Chondrocyte (in vitro differentiated cells): Measurements from ENCODE around the gene ATF1. TPM values are rescaled to one million over a fixed set of nuclear protein-coding genes. Genes with fewer than 3 reads are reported as not detected.

Source experiments
- DNase-seq: peaks from one replicate; pipeline ENCODE4 v3.0.0; 2021; ENCODE audit warnings: mixed read lengths, low spot score
- H3K27ac Mint-ChIP-seq: one replicate; pipeline ENCODE4 v1.8.0; 2021; ENCODE audit warnings: mild to moderate bottlenecking, moderate library complexity, mixed read lengths; ENCODE audit not compliant: unreplicated experiment
- H3K27me3 Mint-ChIP-seq: 2 replicates; pipeline ENCODE4 v1.8.0; 2021; ENCODE audit warnings: low read depth, mixed read lengths
- H3K36me3 Mint-ChIP-seq: 2 replicates; pipeline ENCODE4 v1.8.0; 2021; ENCODE audit warnings: low read depth, mixed read lengths
- H3K4me1 Mint-ChIP-seq: 2 replicates; pipeline ENCODE4 v1.8.0; 2021; ENCODE audit warnings: low read depth, mild to moderate bottlenecking, mixed read lengths
- H3K4me3 Mint-ChIP-seq: one replicate; pipeline ENCODE4 v1.8.0; 2021; ENCODE audit warnings: mild to moderate bottlenecking, moderate library complexity, mixed read lengths; ENCODE audit not compliant: unreplicated experiment
- H3K9me3 Mint-ChIP-seq: 2 replicates; pipeline ENCODE4 v1.8.0; 2021; ENCODE audit warnings: low read depth, mixed read lengths
- total RNA-seq: library from RNA; stranded (reverse); gene quantifications from 3 replicates; pipeline ENCODE4 v1.2.1, GENCODE V29; 2021
- TF ChIP-seq, protein P1 (sequence below): fragments of 200-600 bp; sonication (generic); IDR thresholded peaks from 2 replicates; pipeline ENCODE4 v1.5.0; 2021; ENCODE audit warnings: antibody characterized with exemption, mild to moderate bottlenecking, moderate library complexity

ATF1 gene
- total RNA-seq, 1 donor from 2014 or later: 22.6 TPM

DNA sequence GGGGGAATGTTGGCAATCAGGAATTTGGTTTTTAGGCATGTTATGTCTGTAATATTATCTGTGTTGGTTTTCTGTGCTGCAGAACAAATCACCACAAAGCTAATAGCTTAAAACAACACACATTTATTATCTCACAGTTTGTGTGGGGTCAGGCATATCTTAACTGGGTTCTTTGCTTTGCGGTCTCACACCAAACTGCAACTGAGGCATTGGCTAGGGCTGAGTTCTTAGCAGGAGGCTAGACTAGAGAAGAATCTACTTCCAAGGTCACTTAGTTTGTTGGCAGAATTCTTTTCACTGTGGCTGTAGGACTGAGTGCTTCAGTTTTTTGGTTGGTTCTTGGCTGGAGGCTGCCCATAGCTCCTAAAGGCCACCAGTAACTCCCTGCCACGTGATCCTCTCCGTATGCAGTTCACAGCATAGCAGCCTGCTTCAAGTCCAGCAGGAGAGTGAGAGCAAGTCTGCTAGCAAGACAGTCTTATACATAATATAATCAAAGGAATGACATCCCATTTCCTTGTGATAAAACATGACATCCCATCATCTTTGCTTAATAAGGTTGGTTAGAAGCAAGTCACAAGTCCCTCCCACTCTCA lies 21.6 kb downstream of the ATF1 start:
- Mint-ChIP-seq H3K36me3 (peaks cover 12% of the 10 kb centered on the region), H3K27me3 (no peaks in the 10 kb centered on the region), H3K27ac (peak overlapping the region; percentile 93), H3K4me1 (peaks cover 35% of the 10 kb centered on the region), H3K4me3 (no peak overlapping the region), H3K9me3 (peaks cover 12% of the 10 kb centered on the region)
- DNase-seq: no peak
- TF ChIP-seq, protein P1, sequence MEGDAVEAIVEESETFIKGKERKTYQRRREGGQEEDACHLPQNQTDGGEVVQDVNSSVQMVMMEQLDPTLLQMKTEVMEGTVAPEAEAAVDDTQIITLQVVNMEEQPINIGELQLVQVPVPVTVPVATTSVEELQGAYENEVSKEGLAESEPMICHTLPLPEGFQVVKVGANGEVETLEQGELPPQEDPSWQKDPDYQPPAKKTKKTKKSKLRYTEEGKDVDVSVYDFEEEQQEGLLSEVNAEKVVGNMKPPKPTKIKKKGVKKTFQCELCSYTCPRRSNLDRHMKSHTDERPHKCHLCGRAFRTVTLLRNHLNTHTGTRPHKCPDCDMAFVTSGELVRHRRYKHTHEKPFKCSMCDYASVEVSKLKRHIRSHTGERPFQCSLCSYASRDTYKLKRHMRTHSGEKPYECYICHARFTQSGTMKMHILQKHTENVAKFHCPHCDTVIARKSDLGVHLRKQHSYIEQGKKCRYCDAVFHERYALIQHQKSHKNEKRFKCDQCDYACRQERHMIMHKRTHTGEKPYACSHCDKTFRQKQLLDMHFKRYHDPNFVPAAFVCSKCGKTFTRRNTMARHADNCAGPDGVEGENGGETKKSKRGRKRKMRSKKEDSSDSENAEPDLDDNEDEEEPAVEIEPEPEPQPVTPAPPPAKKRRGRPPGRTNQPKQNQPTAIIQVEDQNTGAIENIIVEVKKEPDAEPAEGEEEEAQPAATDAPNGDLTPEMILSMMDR: no peak

DNA sequence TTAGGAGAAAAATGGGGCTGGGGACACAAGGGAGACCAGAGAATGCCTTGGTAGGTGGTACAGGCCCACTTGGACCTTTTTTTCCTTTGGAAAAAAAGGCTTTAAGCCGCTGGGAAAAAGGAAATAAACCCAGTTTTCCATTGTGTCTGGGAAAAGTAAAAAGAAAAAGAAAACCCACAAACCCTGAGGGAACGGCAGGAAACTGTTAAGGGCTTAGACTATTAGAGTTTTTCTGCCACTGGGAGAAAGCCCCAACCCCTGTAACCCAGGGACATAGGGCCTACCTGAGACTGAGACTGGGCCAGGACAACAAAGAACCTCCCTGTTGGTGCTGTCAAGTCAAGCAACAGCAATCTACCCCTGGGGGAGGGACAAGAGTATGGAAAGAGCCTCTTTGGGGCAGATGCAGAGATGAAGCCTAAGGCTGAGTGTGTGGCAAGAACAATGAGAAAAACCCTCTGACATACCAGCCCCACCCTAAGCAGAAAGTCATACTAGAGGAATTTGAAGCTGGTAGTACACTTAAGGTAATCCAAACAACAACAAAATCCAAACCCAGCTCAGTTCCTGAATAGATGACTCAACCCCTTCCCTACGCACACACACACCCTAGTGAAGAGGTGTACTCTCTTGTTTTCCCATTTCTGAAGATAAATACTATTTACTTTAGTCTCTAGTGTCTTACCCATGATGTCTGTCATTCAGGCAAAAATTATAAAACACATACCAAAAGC lies 22.8 kb downstream of the ATF1 start:
- H3K9me3 Mint-ChIP-seq: peaks cover 12% of the 10 kb centered on the region
- peaks cover 35% of the 10 kb centered on the region for H3K4me1 Mint-ChIP-seq
- peaks cover 14% of the 10 kb centered on the region for H3K36me3 Mint-ChIP-seq
- DNase-seq: no peak
- TF ChIP-seq, protein P1: no peak
- no peak overlapping the region for H3K4me3 Mint-ChIP-seq
- H3K27me3 Mint-ChIP-seq: no peaks in the 10 kb centered on the region
- H3K27ac Mint-ChIP-seq: peak overlapping the region; percentile 93

DNA sequence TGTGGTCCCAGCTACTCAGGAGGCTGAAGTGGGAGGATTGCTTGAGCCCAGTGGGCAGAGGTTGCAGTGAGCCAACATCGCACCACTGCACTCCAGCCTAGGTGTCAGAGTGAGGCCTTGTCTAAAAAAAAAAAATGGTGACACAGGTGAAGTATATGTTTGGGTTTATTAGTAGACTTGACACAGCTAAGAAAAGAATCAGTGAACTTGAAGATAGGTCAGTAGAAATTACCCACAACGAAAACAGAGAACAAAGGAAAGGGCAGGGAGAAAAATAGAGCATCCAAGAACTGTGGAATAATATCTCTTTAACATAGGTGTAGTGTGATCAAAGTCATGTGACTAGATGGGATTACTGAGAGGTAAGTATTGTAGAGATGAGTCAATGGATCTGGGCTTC lies 23.7 kb downstream of the ATF1 start:
- Mint-ChIP-seq H3K9me3 (peaks cover 12% of the 10 kb centered on the region), H3K27me3 (no peaks in the 10 kb centered on the region), H3K27ac (no peak overlapping the region), H3K36me3 (peaks cover 11% of the 10 kb centered on the region), H3K4me1 (peaks cover 35% of the 10 kb centered on the region), H3K4me3 (no peak overlapping the region)
- TF ChIP-seq, protein P1: no peak
- no peak for DNase-seq

DNA sequence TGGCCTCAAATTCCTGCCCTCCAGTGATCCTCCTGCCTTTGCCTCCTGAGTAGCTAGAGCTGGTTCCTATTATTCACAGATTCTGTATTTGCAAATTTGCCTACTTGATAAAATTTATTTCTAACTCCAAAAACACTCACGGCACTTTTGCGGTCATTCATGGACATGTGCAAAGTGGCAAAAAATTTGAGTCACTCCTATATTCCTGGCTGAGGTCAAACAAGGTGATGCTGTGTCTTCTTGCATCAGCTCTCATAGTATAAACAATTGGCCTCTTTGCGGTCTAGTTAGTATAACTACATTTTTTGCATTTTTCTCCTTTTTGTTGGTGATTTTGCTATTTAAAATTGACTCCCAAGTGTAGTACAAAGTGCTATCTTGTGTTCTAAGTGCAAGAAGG lies 24.7 kb downstream of the ATF1 start:
- peaks cover 35% of the 10 kb centered on the region for H3K4me1 Mint-ChIP-seq
- no peak overlapping the region for H3K4me3 Mint-ChIP-seq
- H3K27ac Mint-ChIP-seq: no peak overlapping the region
- no peaks in the 10 kb centered on the region for H3K27me3 Mint-ChIP-seq
- TF ChIP-seq, protein P1: no peak
- no peak for DNase-seq
- peaks cover 11% of the 10 kb centered on the region for H3K36me3 Mint-ChIP-seq
- peaks cover 12% of the 10 kb centered on the region for H3K9me3 Mint-ChIP-seq

DNA sequence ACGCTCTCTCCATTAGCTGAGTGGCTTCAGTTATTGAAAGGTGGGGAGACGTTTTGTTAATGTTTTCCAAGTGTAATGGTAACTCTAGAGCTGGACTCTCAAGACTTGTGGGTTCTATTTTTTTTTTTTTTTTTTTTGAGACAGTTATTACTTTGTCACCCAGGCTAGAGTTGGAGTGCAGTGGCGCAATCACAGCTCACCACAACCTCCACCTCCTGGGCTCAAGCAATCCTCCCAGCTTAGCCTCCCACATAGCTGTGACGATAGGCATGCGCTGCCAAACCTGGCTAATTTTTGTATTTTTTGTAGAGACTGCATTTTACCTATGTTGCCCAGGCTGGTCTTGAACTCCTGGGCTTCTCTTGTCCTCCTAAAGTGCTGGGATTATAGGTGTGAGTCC lies 26.2 kb downstream of the ATF1 start:
- H3K4me3 Mint-ChIP-seq: no peak overlapping the region
- TF ChIP-seq, protein P1: no peak
- DNase-seq: no peak
- peaks cover 11% of the 10 kb centered on the region for H3K36me3 Mint-ChIP-seq
- H3K9me3 Mint-ChIP-seq: peaks cover 12% of the 10 kb centered on the region
- peaks cover 29% of the 10 kb centered on the region for H3K4me1 Mint-ChIP-seq
- H3K27ac Mint-ChIP-seq: no peak overlapping the region
- no peaks in the 10 kb centered on the region for H3K27me3 Mint-ChIP-seq
